ENCODE data around the gene RRN3. TPM values are rescaled to one million over a fixed set of nuclear protein-coding genes. Genes with fewer than 3 reads are reported as not detected.
"Not testable (repeated sequence)": the region's sequence is repeated elsewhere in the genome, so short reads cannot be mapped to it uniquely, and the experiment has no call there.

Gene RRN3
- total RNA-seq, 3 donors from 2014 or later: 20.2 to 32.0 (median 27.7) TPM

DNA sequence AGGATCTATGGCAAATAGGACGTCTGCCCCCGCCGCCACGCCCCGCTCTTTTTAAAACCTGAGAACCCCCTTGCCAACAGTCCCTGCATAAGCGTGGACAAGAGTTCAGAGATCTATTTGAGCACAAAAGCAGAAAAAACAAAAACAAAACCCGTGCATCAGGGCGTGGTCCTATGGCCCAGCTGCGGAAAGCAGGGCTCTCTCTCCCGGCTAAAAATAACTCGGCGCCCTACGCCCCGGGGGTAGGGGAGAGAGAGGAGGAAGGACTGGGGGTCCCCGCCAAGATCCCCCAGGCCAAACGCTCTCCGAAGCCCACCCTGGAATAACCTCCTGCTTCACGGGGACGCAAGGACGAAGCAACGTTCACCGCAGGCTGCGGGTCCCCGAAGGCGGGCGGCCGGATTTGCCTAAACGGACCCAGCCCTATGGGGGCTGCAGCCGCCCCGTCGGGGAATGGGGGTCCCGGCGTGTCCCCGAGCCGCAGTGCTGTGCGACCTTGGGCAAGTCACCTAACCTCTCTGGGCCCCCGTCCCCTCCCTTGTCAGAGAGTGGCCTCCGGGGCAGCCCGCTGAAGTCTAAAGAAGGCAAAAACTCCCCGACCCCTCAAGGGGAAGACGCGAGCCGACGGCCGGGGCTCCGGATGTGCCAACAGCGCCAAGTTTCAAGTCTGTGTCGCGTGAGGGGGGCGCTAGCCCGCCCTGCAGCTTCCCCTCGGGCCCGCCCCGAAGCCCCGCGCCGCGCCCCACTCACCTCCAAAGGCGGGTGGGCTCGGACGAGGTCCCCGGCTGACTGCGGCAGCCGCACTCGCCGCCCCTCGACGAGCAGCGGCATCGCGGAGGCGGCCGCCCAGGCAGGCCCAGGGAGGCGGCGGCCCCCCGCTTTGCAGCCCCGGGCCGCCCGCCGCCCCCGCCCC, 38.7 kb downstream of the RRN3 start:
- Histone ChIP-seq H3K4me3 (peak overlapping the region; percentile 96), H3K4me1 (ENCODE audit: low read depth) (peaks cover 22% of the 10 kb centered on the region), H3K36me3 (ENCODE audit: low read depth) (no peaks in the 10 kb centered on the region), H3K9me3 (no peaks in the 10 kb centered on the region)
- intact Hi-C loops (cut with DNase I, micrococcal nuclease): no loop called here
- TF ChIP-seq, protein P1, sequence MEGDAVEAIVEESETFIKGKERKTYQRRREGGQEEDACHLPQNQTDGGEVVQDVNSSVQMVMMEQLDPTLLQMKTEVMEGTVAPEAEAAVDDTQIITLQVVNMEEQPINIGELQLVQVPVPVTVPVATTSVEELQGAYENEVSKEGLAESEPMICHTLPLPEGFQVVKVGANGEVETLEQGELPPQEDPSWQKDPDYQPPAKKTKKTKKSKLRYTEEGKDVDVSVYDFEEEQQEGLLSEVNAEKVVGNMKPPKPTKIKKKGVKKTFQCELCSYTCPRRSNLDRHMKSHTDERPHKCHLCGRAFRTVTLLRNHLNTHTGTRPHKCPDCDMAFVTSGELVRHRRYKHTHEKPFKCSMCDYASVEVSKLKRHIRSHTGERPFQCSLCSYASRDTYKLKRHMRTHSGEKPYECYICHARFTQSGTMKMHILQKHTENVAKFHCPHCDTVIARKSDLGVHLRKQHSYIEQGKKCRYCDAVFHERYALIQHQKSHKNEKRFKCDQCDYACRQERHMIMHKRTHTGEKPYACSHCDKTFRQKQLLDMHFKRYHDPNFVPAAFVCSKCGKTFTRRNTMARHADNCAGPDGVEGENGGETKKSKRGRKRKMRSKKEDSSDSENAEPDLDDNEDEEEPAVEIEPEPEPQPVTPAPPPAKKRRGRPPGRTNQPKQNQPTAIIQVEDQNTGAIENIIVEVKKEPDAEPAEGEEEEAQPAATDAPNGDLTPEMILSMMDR (IDR thresholded peaks at IDR 0.05): no peak
- ATAC-seq (peak; percentile 32), DNase-seq (peak in 2 of 3 donors; percentile 69 to 87)

DNA sequence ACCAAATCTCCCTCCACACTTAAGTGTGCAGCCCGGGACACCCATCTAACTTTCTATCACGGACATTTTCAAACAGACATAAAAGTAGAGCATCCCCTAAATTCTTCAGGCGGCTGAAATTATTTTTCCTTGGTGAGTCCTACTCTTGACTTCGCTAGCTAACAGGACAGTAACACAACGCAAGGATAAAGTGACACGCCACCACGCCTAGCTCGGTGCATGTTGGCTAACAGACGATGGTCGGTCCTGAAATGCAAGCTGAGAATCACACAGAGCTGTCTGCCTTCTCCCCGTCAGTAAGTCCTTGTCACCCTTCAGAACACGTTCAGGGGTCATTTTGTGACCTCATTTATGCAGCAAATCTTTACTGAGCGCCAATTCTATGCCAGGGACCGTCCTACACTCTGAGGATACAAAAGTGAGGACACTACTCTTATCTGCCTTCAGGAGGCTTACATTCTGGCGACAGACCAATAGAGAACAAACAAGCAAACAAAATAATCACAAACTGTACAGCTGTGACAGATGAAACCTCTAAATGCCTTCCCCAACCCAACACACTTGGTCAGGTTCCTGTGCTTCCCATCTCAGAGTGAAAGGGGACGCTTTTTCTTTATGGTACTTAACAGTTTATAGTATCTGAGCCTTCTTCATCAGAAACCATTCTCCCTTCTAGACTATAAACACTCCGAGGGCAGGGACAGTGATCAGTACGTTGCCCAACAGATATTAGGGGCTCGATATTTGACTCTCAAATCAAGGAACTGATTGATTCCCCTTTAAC, 39.5 kb downstream of the RRN3 start:
- Histone ChIP-seq H3K4me3 (no peak overlapping the region), H3K4me1 (ENCODE audit: low read depth) (peaks cover 22% of the 10 kb centered on the region), H3K36me3 (ENCODE audit: low read depth) (no peaks in the 10 kb centered on the region), H3K9me3 (no peaks in the 10 kb centered on the region)
- DNase-seq (no peak), ATAC-seq (no peak)
- intact Hi-C loops (cut with DNase I, micrococcal nuclease): no loop called here
- TF ChIP-seq, protein P1 (IDR thresholded peaks at IDR 0.05): no peak

DNA sequence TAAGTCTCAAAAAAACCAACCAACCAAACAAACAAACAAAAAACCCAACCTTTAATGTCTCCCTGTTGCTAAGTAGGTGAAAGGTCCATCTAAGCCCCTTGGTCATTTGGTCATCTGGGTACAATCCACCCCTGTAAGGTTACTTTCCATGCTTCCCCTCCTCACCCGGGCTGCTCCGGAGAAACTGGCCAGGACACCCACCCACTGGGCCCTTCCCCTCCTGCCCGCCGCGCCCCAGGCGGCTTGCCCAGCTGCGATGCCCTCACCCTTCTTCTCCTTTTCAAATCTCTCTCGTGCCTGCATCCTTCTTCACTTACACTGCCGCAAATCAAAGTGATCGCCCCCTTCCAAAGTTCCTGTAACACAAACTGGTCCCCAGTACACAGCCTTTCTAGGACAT, 40.2 kb downstream of the RRN3 start:
- intact Hi-C loops (cut with DNase I, micrococcal nuclease): no loop called here
- no peaks in the 10 kb centered on the region for H3K9me3 ChIP-seq
- H3K4me3 ChIP-seq: no peak overlapping the region
- TF ChIP-seq, protein P1 (IDR thresholded peaks at IDR 0.05): no peak
- DNase-seq (no peak), ATAC-seq (no peak)
- H3K4me1 ChIP-seq (ENCODE audit: low read depth): peaks cover 22% of the 10 kb centered on the region
- H3K36me3 ChIP-seq (ENCODE audit: low read depth): no peaks in the 10 kb centered on the region

DNA sequence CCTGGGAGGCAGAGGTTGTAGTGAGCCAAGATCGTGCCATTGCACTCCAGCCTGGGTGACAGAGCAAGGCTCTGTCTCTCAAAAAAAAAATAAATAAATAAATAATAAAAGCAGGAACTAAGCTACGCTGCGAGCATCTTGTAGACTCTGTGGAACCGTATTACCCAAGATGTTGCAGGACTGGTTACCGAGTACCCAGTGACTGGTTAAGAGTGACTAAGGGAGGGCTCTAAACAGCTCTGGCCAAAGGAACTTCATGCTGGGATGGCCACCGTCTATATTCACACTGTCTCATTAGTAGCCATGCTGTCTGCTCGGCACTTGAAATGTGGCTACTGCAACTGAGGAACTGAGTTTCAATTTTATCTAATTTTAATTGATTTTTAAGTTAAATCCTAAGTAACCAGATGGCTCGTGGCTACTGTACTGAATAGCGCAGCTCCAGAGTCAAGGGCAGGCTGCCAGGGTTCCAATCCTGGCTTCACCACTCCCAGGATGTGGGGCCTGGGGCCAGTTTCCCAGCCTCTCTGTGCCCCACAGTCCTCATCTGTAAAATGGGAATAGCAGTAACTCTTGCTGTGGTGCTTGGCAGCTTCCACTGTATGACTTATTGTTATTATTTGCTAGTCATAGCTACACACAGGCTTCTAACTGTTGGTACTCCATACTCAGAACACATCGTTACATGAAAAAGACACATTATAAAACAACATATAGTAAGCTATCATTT, 41.2 kb downstream of the RRN3 start:
- TF ChIP-seq, protein P1 (IDR thresholded peaks at IDR 0.05): no peak
- intact Hi-C loops (cut with DNase I, micrococcal nuclease): no loop called here
- ATAC-seq: no peak

DNA sequence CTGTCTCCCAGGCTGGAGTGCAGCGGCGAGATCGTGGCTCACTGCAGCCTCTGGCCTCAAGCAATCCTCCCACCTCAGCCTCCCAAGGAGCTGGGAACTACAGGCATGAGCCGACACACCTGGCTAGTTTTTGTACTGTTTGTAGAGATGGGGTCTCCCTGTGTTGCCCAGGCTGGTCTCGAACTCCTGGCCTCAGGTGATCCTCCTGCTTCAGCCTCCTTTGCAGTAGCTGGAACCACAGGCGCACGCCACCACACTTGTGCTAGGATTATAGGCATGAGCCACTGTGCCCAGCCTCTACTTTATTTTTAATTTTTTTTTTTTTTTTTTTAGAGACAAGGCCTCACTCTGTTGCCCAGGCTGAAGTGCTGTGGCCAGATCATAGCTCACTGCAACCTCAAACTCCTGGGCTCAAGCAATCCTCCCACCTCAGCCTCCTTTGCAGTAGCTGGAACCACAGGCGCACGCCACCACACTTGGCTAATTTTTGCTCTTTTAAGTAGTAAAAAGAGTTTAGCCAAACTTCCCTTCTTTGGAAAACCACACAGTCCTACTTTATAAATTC, 42.6 kb downstream of the RRN3 start:
- TF ChIP-seq, protein P1 (IDR thresholded peaks at IDR 0.05): no peak
- intact Hi-C loops (cut with DNase I, micrococcal nuclease): no loop called here
- Histone ChIP-seq H3K4me3 (no peak overlapping the region), H3K9me3 (no peaks in the 10 kb centered on the region), H3K4me1 (ENCODE audit: low read depth) (peaks cover 11% of the 10 kb centered on the region), H3K36me3 (ENCODE audit: low read depth) (no peaks in the 10 kb centered on the region)
- no peak for DNase-seq
- ATAC-seq: no peak

More for the DNA sequence above, 41.2 kb downstream of the RRN3 start:
- no peak overlapping the region for H3K4me3 ChIP-seq
- no peak for DNase-seq
- H3K4me1 ChIP-seq (ENCODE audit: low read depth): peaks cover 18% of the 10 kb centered on the region
- no peaks in the 10 kb centered on the region for H3K36me3 ChIP-seq (ENCODE audit: low read depth)
- no peaks in the 10 kb centered on the region for H3K9me3 ChIP-seq

DNA sequence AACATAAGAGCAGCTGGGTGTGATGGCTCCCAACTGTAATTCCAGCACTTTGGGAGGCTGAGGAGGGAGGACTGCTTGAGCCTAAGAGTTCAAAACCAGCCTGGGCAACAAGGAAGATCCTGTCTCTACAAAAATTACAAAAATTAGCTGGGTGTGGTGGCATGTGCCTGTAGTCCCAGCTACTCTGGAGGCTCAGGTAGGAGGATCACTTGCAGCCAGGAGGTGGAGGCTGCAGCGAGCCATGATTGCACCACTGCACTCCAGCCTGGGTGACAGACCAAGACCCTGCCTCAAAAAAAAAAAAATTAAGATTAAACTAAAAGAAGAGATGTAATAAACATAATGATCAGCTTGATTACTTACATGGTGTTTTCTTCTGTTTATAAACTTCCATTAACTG, 43.6 kb downstream of the RRN3 start:
- DNase-seq; ATAC-seq; H3K4me3 ChIP-seq; H3K36me3 ChIP-seq (ENCODE audit: low read depth); intact Hi-C loops (cut with DNase I, micrococcal nuclease); H3K4me1 ChIP-seq (ENCODE audit: low read depth); H3K9me3 ChIP-seq: not testable (repeated sequence)

Data from mucosa of descending colon (tissue), 3 donors.